DND-41 (cell line): Measurements from ENCODE around the gene RANBP3L.

Experiments used
- EZH2 ChIP-seq: IDR thresholded peaks from 3 replicates; pipeline ENCODE4 v1.6.1; 2012; ENCODE audit warnings: borderline replicate concordance, low read depth, mild to moderate bottlenecking, moderate library complexity, low read length, inconsistent platforms; ENCODE audit not compliant: severe bottlenecking
- TF ChIP-seq, protein P1 (sequence below): IDR thresholded peaks from 2 replicates; pipeline ENCODE4 v1.5.1; 2012; ENCODE audit warnings: borderline replicate concordance, low read length, moderate library complexity, mild to moderate bottlenecking; ENCODE audit not compliant: poor library complexity, severe bottlenecking; ENCODE audit errors: extremely low read depth

DNA sequence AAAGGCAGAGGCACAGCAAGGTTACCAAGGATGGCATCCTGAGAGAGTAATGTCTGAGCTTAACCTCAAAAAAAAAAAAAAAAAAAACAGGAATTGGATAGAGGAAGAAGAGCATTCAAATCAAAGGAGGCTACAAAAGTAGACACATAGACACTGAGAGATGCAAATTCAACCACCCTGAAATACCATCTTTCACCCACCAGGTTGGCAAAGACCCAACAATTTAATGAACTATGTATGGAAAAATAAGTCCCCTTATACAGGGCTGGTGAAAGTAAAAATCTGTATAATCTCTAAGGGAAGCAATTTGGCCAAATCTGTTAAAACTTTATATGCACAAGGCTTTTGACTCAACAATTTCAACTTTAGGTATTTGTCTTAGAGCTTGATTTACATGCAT, 64.9 kb downstream of the RANBP3L start:
- TF ChIP-seq, protein P1, sequence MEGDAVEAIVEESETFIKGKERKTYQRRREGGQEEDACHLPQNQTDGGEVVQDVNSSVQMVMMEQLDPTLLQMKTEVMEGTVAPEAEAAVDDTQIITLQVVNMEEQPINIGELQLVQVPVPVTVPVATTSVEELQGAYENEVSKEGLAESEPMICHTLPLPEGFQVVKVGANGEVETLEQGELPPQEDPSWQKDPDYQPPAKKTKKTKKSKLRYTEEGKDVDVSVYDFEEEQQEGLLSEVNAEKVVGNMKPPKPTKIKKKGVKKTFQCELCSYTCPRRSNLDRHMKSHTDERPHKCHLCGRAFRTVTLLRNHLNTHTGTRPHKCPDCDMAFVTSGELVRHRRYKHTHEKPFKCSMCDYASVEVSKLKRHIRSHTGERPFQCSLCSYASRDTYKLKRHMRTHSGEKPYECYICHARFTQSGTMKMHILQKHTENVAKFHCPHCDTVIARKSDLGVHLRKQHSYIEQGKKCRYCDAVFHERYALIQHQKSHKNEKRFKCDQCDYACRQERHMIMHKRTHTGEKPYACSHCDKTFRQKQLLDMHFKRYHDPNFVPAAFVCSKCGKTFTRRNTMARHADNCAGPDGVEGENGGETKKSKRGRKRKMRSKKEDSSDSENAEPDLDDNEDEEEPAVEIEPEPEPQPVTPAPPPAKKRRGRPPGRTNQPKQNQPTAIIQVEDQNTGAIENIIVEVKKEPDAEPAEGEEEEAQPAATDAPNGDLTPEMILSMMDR: no peak
- TF ChIP-seq EZH2: no peak
